Stimulated activated naive CD8-positive, alpha-beta T cell treated with anti-CD3 and anti-CD28 coated beads, Interleukin-15, Interleukin-2, amounts not matched to agents 100 ng/mL and 50 ng/mL, for 24 hours (primary cell): Measurements from ENCODE around the gene MCUR1.
A peak's percentile ranks its signal among the peaks of the same experiment; 100 is the strongest.
"Not testable (repeated sequence)": the region's sequence is repeated elsewhere in the genome, so short reads cannot be mapped to it uniquely, and the experiment has no call there.

ENCODE experiments used
- H3K27ac Mint-ChIP-seq: one replicate; pipeline ENCODE4 v1.8.0; 2021; ENCODE audit warnings: mild to moderate bottlenecking, mixed read lengths
- H3K27me3 Mint-ChIP-seq: one replicate; pipeline ENCODE4 v1.8.0; 2021; ENCODE audit warnings: mixed read lengths
- H3K36me3 Mint-ChIP-seq: one replicate; pipeline ENCODE4 v1.8.0; 2021; ENCODE audit warnings: low read depth, mixed read lengths
- H3K4me1 Mint-ChIP-seq: one replicate; pipeline ENCODE4 v1.8.0; 2021; ENCODE audit warnings: low read depth, mixed read lengths
- H3K4me3 Mint-ChIP-seq: one replicate; pipeline ENCODE4 v1.8.0; 2021; ENCODE audit warnings: mild to moderate bottlenecking, mixed read lengths
- H3K9me3 Mint-ChIP-seq: one replicate; pipeline ENCODE4 v1.8.0; 2021; ENCODE audit warnings: mixed read lengths

Gene MCUR1

GRCh38 chr6:13836170-13836569, 21.8 kb upstream of the MCUR1 start:
- peaks cover 12% of the 10 kb centered on the region for H3K27me3 Mint-ChIP-seq
- peaks cover 2% of the 10 kb centered on the region for H3K9me3 Mint-ChIP-seq
- H3K27ac Mint-ChIP-seq: no peak overlapping the region
- H3K4me1 Mint-ChIP-seq: no peaks in the 10 kb centered on the region
- H3K4me3 Mint-ChIP-seq: no peak overlapping the region
- H3K36me3 Mint-ChIP-seq: no peaks in the 10 kb centered on the region

- Mint-ChIP-seq H3K27ac (no peak overlapping the region), H3K4me3 (no peak overlapping the region), H3K9me3 (peaks cover 2% of the 10 kb centered on the region), H3K4me1 (no peaks in the 10 kb centered on the region), H3K27me3 (peaks cover 12% of the 10 kb centered on the region), H3K36me3 (no peaks in the 10 kb centered on the region)
Measured at GRCh38 chr6:13834790-13835189, 20.4 kb upstream of the MCUR1 start.

- peaks cover 12% of the 10 kb centered on the region for H3K27me3 Mint-ChIP-seq
- H3K9me3 Mint-ChIP-seq, H3K27ac Mint-ChIP-seq, H3K4me1 Mint-ChIP-seq, H3K4me3 Mint-ChIP-seq, H3K36me3 Mint-ChIP-seq: not testable (repeated sequence)
Measured at GRCh38 chr6:13834018-13834417, 19.7 kb upstream of the MCUR1 start.

- Mint-ChIP-seq H3K9me3 (peaks cover 9% of the 10 kb centered on the region), H3K36me3 (no peaks in the 10 kb centered on the region), H3K27me3 (peaks cover 12% of the 10 kb centered on the region), H3K4me3 (no peak overlapping the region), H3K4me1 (no peaks in the 10 kb centered on the region), H3K27ac (no peak overlapping the region)
Measured at GRCh38 chr6:13832778-13833177, 18.4 kb upstream of the MCUR1 start.

- no peaks in the 10 kb centered on the region for H3K36me3 Mint-ChIP-seq
- no peak overlapping the region for H3K4me3 Mint-ChIP-seq
- peaks cover 8% of the 10 kb centered on the region for H3K27me3 Mint-ChIP-seq
- peaks cover 6% of the 10 kb centered on the region for H3K9me3 Mint-ChIP-seq
- no peaks in the 10 kb centered on the region for H3K4me1 Mint-ChIP-seq
- H3K27ac Mint-ChIP-seq: no peak overlapping the region
Measured at GRCh38 chr6:13831615-13832014, 17.3 kb upstream of the MCUR1 start.

GRCh38 chr6:13830803-13831202, 16.4 kb upstream of the MCUR1 start:
- no peaks in the 10 kb centered on the region for H3K36me3 Mint-ChIP-seq
- no peaks in the 10 kb centered on the region for H3K4me1 Mint-ChIP-seq
- H3K27me3 Mint-ChIP-seq: peaks cover 5% of the 10 kb centered on the region
- no peak overlapping the region for H3K4me3 Mint-ChIP-seq
- no peak overlapping the region for H3K27ac Mint-ChIP-seq
- H3K9me3 Mint-ChIP-seq: peaks cover 6% of the 10 kb centered on the region

GRCh38 chr6:13829419-13829818, 15.1 kb upstream of the MCUR1 start:
- H3K27me3 Mint-ChIP-seq, H3K36me3 Mint-ChIP-seq, H3K4me1 Mint-ChIP-seq, H3K9me3 Mint-ChIP-seq, H3K27ac Mint-ChIP-seq, H3K4me3 Mint-ChIP-seq: not testable (repeated sequence)

- not testable (repeated sequence) for H3K27me3 Mint-ChIP-seq, H3K4me3 Mint-ChIP-seq, H3K36me3 Mint-ChIP-seq, H3K9me3 Mint-ChIP-seq, H3K4me1 Mint-ChIP-seq, H3K27ac Mint-ChIP-seq
Measured at GRCh38 chr6:13828656-13829301, 14.4 kb upstream of the MCUR1 start.

- Mint-ChIP-seq H3K36me3 (no peaks in the 10 kb centered on the region), H3K4me3 (no peak overlapping the region), H3K9me3 (peaks cover 6% of the 10 kb centered on the region), H3K27me3 (peaks cover 3% of the 10 kb centered on the region), H3K27ac (no peak overlapping the region), H3K4me1 (no peaks in the 10 kb centered on the region)
Measured at GRCh38 chr6:13827032-13827431, 12.7 kb upstream of the MCUR1 start.

- Mint-ChIP-seq H3K4me3 (no peak overlapping the region), H3K9me3 (peaks cover 6% of the 10 kb centered on the region), H3K27me3 (peaks cover 3% of the 10 kb centered on the region), H3K27ac (no peak overlapping the region), H3K4me1 (no peaks in the 10 kb centered on the region), H3K36me3 (no peaks in the 10 kb centered on the region)
Measured at GRCh38 chr6:13825871-13826270, 11.5 kb upstream of the MCUR1 start.

GRCh38 chr6:13818341-13818740, 4.0 kb upstream of the MCUR1 start:
- Mint-ChIP-seq H3K36me3 (no peaks in the 10 kb centered on the region), H3K4me3 (no peak overlapping the region), H3K9me3 (no peaks in the 10 kb centered on the region), H3K27me3 (no peaks in the 10 kb centered on the region), H3K27ac (no peak overlapping the region), H3K4me1 (peaks cover 15% of the 10 kb centered on the region)

- H3K36me3 Mint-ChIP-seq: no peaks in the 10 kb centered on the region
- no peaks in the 10 kb centered on the region for H3K9me3 Mint-ChIP-seq
- H3K4me1 Mint-ChIP-seq: peaks cover 46% of the 10 kb centered on the region
- no peaks in the 10 kb centered on the region for H3K27me3 Mint-ChIP-seq
- H3K27ac Mint-ChIP-seq: peak overlapping the region; percentile 86
- H3K4me3 Mint-ChIP-seq: peak overlapping the region; percentile 90
Measured at GRCh38 chr6:13814938-13815575, 700 bp upstream of the MCUR1 start.

- peak overlapping the region; percentile 82 for H3K27ac Mint-ChIP-seq
- peaks cover 4% of the 10 kb centered on the region for H3K36me3 Mint-ChIP-seq
- H3K9me3 Mint-ChIP-seq: no peaks in the 10 kb centered on the region
- no peaks in the 10 kb centered on the region for H3K27me3 Mint-ChIP-seq
- H3K4me1 Mint-ChIP-seq: peaks cover 46% of the 10 kb centered on the region
- peak overlapping the region; percentile 90 for H3K4me3 Mint-ChIP-seq
Measured at GRCh38 chr6:13813621-13814175, 659 bp downstream of the MCUR1 start.

- peaks cover 9% of the 10 kb centered on the region for H3K36me3 Mint-ChIP-seq
- H3K27me3 Mint-ChIP-seq: no peaks in the 10 kb centered on the region
- H3K4me3 Mint-ChIP-seq: peak overlapping the region; percentile 90
- peaks cover 50% of the 10 kb centered on the region for H3K4me1 Mint-ChIP-seq
- no peaks in the 10 kb centered on the region for H3K9me3 Mint-ChIP-seq
- H3K27ac Mint-ChIP-seq: peak overlapping the region; percentile 82
Measured at GRCh38 chr6:13813026-13813425, 1.3 kb downstream of the MCUR1 start.

- Mint-ChIP-seq H3K4me3 (peak overlapping the region; percentile 24), H3K4me1 (peaks cover 54% of the 10 kb centered on the region), H3K36me3 (peaks cover 12% of the 10 kb centered on the region), H3K27ac (no peak overlapping the region), H3K27me3 (no peaks in the 10 kb centered on the region), H3K9me3 (no peaks in the 10 kb centered on the region)
Measured at GRCh38 chr6:13812359-13812642, 2.1 kb downstream of the MCUR1 start.
